DMS153 (cell line): ENCODE data around the gene ARHGEF4.
A peak's percentile ranks its signal among the peaks of the same experiment; 100 is the strongest.

ENCODE experiments used
- DNase-seq: peaks from one replicate; lab custom pipeline; 2025; lab: John Stamatoyannopoulos, UW

ARHGEF4 gene

DNA sequence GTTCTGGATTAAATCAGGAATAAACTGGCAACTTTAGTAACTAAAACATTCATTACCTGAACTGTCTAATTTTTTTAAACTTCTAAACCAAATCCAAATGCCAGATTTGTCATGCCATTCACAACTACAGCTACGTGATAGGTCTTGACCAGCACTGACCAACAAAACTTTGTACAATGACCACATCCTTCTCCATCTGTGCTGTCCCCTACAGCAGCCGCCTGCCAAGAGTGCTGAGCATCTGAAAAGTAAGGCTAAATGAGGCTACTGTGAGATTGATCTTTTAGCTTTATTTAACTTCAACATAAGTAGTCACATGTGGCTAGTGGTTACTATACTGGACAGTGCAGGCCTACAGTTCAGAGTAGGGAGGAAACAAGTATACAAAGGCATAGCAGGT is 248.9 kb downstream of the ARHGEF4 start:
- no peak for DNase-seq

DNA sequence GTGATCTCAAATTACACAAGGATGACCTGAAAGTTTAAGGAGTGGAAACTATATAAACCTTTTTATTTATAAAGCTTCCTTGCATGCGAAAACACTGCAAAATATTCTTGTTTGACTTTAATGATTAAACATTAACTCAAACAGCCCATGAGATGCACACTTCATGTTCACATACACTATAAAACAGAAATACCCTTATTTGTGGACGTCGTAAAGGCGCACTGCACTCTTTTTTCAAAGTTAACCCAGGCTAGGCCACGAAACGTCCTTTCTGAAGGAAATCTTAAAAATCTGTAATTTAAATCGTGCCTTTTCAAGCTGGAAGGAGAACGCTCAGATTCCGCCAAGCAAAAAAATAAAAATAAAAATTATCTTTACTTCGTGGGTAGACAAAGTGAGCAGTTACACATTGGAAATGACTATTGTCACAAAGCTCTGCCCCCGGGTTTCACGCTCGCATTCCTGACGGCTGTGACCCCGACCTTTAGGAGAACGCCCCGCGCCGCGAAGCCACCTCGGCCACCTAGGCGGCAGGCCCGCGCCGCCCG is 255.8 kb downstream of the ARHGEF4 start:
- DNase-seq: no peak

DNA sequence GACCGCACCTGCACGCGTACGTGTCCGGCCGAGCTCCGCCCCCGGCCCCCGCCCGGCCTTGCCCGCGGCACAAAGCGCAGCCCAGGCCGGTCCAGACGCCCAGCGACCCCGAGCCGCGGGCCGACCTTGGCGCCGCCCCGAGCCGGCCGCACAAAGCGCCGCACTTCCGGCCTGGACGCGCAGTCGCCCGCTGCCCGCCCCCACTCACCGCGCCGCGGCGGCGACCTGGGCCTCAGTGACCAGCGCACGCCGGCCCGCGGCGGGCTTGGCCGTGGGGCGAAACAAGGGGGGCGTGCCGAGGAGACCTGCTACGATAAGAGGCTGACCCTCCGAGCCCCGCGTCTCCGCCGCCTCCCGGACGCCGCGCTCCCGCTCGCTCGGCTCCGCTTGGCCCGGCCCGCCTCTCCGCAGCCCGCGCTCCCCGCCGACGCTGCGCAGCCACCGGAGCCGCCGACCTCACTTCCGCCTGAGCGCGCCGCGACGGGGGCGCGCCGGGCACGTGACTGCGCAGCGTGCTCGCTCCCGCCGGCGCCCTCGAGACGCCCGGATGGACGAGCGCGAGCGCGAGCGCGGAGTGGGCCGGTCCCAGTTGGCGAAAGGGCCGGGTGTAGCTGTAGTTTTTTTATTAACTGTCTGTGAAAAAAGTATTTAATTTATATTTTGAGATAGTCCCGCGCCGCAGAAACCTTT is 256.4 kb downstream of the ARHGEF4 start, which contains the start of gene FAM168B:
Gene FAM168B (minus strand): TSS at position 455 of the 690 bp plus-strand sequence. CDS start 10,814 bp downstream, outside the sequence.
- DNase-seq: peak; percentile 60

DNA sequence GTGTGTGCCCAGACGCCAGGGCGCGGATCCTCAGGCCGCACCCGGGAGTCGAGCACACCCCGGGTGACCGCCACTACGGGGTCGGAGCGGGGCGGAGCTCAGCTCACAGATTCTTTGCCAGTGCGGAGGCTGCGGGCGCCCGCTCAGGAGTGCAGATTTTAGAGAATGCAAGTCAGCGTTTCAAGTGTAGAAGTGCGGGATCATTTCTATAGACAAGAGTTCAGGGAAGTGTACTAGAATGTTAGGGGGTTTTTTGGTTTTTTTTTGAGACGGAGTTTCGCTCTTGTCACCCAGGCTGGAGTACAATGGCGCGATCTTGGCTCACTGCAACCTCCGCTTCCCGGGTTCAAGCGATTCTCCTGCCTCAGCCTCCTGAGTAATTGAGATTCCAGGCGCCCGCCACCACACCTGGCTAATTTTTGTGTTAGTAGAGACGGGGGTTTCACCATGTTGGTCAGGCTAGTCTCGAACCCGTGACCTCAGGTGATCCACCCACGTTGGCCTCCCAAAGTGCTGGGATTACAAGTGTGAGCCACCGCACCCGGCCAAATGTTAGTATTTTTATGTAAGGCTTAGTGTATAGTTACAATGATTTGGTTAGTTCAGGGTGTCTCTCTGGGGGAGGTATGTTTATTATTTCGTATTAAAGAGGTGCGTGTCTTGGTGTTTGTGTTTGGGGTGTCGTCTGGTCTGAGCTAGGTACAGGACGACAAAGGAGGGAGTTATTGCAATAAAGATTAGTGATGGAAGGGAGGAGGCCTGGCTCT is 257.2 kb downstream of the ARHGEF4 start:
- no peak for DNase-seq

DNA sequence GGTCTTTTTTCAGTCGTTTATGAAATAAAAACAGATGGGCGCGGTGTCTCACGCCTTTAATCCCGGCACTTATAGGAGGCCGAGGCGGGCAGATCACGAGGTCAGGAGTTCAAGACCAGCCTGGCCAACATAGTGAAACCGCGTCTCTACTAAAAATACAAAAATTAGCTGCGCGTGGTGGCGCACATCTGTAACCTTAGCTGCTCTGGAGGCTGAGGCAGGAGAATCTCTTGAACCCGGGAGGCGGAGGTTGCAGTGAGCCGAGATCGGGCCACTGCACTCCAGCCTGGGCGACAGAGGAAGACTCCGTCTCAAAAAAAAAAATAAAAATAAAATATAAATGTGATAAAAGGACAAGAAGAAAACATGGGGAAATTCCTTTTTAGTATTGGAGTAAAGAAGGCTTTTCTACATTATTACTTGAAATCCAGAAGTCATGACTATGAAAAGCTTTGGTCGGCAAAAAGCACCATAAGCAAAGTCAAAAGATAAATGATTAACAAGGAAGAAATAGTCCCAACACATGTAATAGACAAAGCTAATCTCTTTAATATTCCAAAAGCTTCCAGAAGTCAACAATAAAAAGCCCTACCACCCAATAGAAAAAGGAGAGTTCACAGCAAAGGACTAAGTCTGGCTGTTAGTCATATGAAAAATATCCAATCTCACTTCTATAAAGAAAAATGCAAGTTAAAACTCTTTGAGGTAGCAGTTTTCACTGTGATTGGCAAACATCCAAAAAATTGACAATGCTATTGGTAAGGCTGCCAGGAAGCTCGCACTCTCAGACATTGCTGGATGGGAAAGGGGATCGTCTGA is 258.0 kb downstream of the ARHGEF4 start:
- no peak for DNase-seq
